ENCODE data around the gene DUSP15. TPM values are rescaled to one million over a fixed set of nuclear protein-coding genes. Genes with fewer than 3 reads are reported as not detected.
A peak's percentile ranks its signal among the peaks of the same experiment; 100 is the strongest.

DUSP15 gene
- total RNA-seq, 4 donors from 2014 or later, result 0.53 to 19.8 (median 2.3) TPM

DNA sequence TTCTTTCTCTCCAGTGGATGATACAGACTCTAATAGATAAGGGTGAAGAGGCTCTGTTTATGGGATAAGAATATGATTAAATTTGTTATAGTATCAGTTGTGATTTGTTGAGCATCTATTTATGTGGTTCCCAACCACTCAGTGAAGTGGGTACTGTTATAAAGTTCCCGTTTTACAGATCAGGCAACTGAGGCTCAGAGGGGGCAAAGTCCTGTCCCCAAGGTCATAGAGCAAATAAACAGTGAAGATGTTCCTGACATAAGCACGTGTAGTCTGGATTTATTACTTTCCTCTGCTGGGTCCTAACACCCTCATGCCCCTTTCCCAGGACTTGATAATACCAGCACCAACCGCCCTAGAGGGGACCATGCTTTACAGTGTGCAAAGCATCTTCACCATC, 4.1 kb downstream of the DUSP15 start:
- H3K4me1 ChIP-seq, result peaks cover 0 to 16% (median 8%) of the 10 kb centered on the region in 4 donors
- no peaks in the 10 kb centered on the region for H3K9me3 ChIP-seq
- no peaks in the 10 kb centered on the region for H3K36me3 ChIP-seq
- peaks cover 0 to 7% of the 10 kb centered on the region in 2 donors for H3K27me3 ChIP-seq
- no peak overlapping the region for H3K27ac ChIP-seq
- no peak overlapping the region for H3K4me3 ChIP-seq
- TF ChIP-seq POLR2A (IDR thresholded peaks at IDR 0.05), result no peak
- TF ChIP-seq, protein P1, sequence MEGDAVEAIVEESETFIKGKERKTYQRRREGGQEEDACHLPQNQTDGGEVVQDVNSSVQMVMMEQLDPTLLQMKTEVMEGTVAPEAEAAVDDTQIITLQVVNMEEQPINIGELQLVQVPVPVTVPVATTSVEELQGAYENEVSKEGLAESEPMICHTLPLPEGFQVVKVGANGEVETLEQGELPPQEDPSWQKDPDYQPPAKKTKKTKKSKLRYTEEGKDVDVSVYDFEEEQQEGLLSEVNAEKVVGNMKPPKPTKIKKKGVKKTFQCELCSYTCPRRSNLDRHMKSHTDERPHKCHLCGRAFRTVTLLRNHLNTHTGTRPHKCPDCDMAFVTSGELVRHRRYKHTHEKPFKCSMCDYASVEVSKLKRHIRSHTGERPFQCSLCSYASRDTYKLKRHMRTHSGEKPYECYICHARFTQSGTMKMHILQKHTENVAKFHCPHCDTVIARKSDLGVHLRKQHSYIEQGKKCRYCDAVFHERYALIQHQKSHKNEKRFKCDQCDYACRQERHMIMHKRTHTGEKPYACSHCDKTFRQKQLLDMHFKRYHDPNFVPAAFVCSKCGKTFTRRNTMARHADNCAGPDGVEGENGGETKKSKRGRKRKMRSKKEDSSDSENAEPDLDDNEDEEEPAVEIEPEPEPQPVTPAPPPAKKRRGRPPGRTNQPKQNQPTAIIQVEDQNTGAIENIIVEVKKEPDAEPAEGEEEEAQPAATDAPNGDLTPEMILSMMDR (IDR thresholded peaks at IDR 0.05), result no peak
- DNase-seq, result peak in 1 of 3 donors; percentile 10

DNA sequence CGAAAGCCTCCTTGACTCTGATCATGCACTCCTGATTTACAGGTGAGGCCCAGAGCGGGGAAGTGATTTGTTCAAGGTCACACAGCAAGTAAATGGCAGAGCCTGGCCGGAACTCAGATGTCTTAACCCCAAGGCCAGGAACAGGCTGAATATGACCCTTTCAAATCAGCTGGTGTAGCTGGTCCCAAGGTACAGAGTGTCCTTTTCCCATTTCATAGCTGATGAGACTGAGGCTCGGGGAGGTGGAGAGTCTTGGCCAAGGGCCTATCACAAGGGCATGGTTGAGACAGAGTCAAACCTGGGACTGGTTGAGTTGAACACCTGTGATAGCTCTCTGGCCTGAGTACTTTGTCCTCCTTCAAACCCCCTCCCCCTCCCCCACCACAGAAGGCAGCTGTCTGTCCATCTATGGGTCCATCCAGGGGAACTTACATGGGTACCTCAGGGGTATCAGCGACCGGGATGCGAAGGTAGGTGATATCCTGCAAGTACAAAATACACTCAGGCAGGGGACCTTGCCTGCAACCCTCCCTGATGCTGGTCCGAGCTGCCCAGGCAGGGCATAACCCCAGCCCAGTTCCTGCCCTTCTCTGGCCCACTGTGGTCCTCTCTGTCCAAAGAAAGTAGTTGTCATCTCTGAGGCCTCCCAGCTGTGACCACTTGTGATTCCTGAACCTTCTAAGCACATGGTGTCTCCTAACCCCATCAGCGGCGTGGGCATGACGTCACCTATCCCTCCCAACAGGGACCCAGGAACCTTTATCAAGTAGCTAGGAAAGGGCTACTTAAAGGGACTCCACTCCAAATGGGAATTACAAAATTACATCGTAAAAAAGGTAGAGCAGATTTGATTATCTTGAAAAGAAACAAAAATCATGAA, 5.6 kb downstream of the DUSP15 start:
- no peaks in the 10 kb centered on the region for H3K36me3 ChIP-seq
- H3K9me3 ChIP-seq, result no peaks in the 10 kb centered on the region
- no peak overlapping the region for H3K4me3 ChIP-seq
- peak in 1 of 3 donors; percentile 13 for DNase-seq
- H3K27me3 ChIP-seq, result peaks cover 0 to under 1% of the 10 kb centered on the region in 2 donors
- H3K4me1 ChIP-seq, result peaks cover 0 to 20% (median 10%) of the 10 kb centered on the region in 4 donors
- no peak overlapping the region for H3K27ac ChIP-seq
- no peak for TF ChIP-seq POLR2A (IDR thresholded peaks at IDR 0.05)
- TF ChIP-seq, protein P1 (IDR thresholded peaks at IDR 0.05), result no peak

DNA sequence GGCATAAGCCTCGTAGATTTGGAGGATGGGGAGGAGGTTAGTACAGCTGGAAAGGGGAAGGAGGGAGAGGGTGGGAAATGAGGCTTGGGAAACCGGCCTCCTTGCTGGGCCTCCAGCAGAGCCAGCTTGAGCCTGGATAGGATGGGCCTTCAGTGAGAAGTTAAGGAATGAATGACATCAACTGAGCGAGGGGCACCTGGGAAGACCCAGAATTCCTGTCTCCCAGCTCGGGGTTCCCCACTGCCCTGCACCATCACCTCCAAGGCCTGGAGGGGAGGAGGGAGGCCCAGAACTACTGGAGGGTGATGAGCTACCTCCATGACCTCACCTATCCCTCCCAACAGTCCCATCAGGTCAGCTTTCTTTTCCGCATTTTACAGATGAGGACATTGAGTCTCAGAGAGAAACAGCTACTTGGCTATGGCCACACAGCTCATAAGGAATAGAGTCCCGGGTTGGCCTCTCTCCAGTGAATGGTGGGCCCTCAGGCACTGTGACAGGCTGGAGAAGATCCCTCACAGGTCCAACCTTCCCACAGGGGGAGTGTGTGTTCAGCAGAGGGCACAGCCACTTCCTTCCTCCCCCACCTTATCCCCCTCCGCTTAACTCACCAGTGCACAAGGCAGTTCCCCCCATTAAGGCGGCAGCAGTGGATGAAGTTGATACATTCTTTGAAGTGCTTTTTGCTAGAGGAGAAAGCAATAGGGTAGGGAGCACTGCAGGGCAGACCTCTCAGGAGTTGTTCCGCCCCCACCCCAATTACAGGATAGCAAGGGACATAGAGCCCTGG, 6.8 kb downstream of the DUSP15 start:
- peaks cover 0 to 13% (median 9%) of the 10 kb centered on the region in 4 donors for H3K4me1 ChIP-seq
- no peak for TF ChIP-seq POLR2A (IDR thresholded peaks at IDR 0.05)
- TF ChIP-seq, protein P1 (IDR thresholded peaks at IDR 0.05), result no peak
- DNase-seq, result peak in 1 of 3 donors; percentile 38
- H3K4me3 ChIP-seq, result no peak overlapping the region
- H3K9me3 ChIP-seq, result no peaks in the 10 kb centered on the region
- no peaks in the 10 kb centered on the region for H3K27me3 ChIP-seq
- H3K27ac ChIP-seq, result no peak overlapping the region
- H3K36me3 ChIP-seq, result no peaks in the 10 kb centered on the region

DNA sequence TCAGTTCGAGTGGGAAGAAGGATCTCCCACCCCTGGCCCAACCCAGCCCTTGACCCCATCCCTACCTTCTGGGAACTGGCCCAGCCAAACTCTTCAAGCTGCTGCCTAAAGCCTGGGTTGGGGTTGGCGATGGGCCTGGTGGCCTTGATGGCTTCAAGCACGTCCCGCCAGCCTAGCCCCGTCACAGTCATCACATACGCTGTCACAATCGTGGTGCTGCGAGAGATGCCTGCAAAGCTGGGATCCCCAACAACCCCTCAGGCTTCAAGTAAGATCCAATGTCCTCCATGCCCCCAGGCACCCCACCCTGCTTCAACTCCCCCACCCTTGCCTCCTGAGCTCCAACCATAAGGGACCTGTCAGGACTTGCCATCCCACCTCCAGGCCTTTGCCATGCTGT, 7.8 kb downstream of the DUSP15 start:
- Histone ChIP-seq H3K36me3 (no peaks in the 10 kb centered on the region), H3K27ac (no peak overlapping the region), H3K9me3 (no peaks in the 10 kb centered on the region), H3K27me3 (no peaks in the 10 kb centered on the region), H3K4me1 (peaks cover 0 to 13% (median 9%) of the 10 kb centered on the region in 4 donors), H3K4me3 (no peak overlapping the region)
- TF ChIP-seq, protein P1 (IDR thresholded peaks at IDR 0.05), result no peak
- no peak for TF ChIP-seq POLR2A (IDR thresholded peaks at IDR 0.05)
- peak in 1 of 3 donors; percentile 43 for DNase-seq

DNA sequence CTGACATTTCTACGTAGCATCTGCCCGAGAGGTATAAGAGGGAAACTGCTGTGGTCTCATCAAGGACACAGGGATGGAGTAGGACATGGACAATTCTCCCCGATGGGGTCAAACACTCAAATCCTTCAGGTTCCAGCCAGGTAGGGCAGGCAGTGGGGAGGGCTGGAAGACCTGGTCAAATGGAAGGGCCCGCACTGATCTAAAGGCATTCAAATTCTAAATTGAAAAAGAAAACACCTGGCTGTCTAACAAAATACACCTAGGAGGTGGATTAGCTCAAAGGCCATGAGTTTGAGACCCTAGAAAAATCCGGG, 8.2 kb downstream of the DUSP15 start:
- peaks cover 0 to 13% (median 9%) of the 10 kb centered on the region in 4 donors for H3K4me1 ChIP-seq
- no peaks in the 10 kb centered on the region for H3K27me3 ChIP-seq
- peak overlapping the region in 3 of 4 donors; percentile 40 to 67 (median 63) for H3K4me3 ChIP-seq
- no peak overlapping the region for H3K27ac ChIP-seq
- TF ChIP-seq, protein P1 (IDR thresholded peaks at IDR 0.05), result no peak
- no peak for TF ChIP-seq POLR2A (IDR thresholded peaks at IDR 0.05)
- H3K9me3 ChIP-seq, result no peaks in the 10 kb centered on the region
- no peaks in the 10 kb centered on the region for H3K36me3 ChIP-seq
- DNase-seq, result no peak

Measured in Peyer's patch (tissue), 4 donors.